SK-N-SH (cell line): Measurements from ENCODE around the gene HBZ. TPM values are rescaled to one million over a fixed set of nuclear protein-coding genes. Genes with fewer than 3 reads are reported as not detected.

Experiments used
- CTCF ChIA-PET: fragments of 300-600, 350-600 bp; formaldehyde crosslinking; extraction: SDS; loops from one replicate; lab custom pipeline; 2021; lab: Yijun Ruan, JAX
- POLR2A ChIA-PET: fragments of 350-600 bp; sonication (Branson Sonifier 250); formaldehyde crosslinking; extraction: SDS; loops from one replicate; lab custom pipeline; 2020; ENCODE audit warnings: antibody characterized with exemption, inconsistent platforms; lab: Yijun Ruan, JAX
- DNase-seq: peaks from one replicate; pipeline ENCODE4 v3.0.0; 2012
- H2AFZ ChIP-seq: fragments of 200-600 bp; sonication (generic); 2 replicates; pipeline ENCODE4 v1.8.1; 2016; ENCODE audit warnings: antibody characterized with exemption, mild to moderate bottlenecking, low read depth
- H3F3A ChIP-seq: fragments of 200-600 bp; sonication (generic); replicated peaks from 2 replicates; pipeline ENCODE3; 2016; ENCODE audit warnings: antibody characterized with exemption, mild to moderate bottlenecking; ENCODE audit not compliant: insufficient read depth
- H3K27ac ChIP-seq, 2 experiments: fragments of 200-500 bp in 1 of 2; fragments of 200-600 bp in 1 of 2; sonication (Bioruptor generic) in 1 of 2; sonication (generic), shearing (Covaris generic) in 1 of 2; 2 replicates each; pipeline versions ENCODE4 v1.5.1 to v1.6.1; 2014 to 2016; ENCODE audit warnings: low read depth in 2 of 2, inconsistent platforms in 1 of 2, low read length in 1 of 2, mild to moderate bottlenecking in 1 of 2, mixed read lengths in 1 of 2
- H3K27me3 ChIP-seq: fragments of 200-600 bp; sonication (generic), shearing (Covaris generic); 2 replicates; pipeline ENCODE4 v1.6.1; 2016; ENCODE audit warnings: mixed run types; ENCODE audit not compliant: insufficient read depth
- H3K36me3 ChIP-seq, 2 experiments: fragments of 200-500 bp in 1 of 2; fragments of 200-600 bp in 1 of 2; sonication (Bioruptor generic) in 1 of 2; sonication (generic) in 1 of 2; replicated peaks in 1 of 2; 2 replicates each; pipeline versions ENCODE3 to v1.5.1; 2014 to 2016; ENCODE audit warnings: low read length in 1 of 2, mild to moderate bottlenecking in 1 of 2; ENCODE audit not compliant: insufficient read depth in 2 of 2, control insufficient read depth in 1 of 2
- H3K4me1 ChIP-seq, 2 experiments: fragments of 200-500 bp in 1 of 2; fragments of 200-600 bp in 1 of 2; sonication (Bioruptor generic) in 1 of 2; sonication (generic), shearing (Covaris generic) in 1 of 2; 2 replicates each; pipeline versions ENCODE4 v1.5.1 to v1.6.1; 2014 to 2016; ENCODE audit warnings: low read depth in 1 of 2, low read length in 1 of 2, mixed run types in 1 of 2; ENCODE audit not compliant: insufficient read depth in 2 of 2, control insufficient read depth in 1 of 2
- H3K4me2 ChIP-seq: fragments of 200-600 bp; sonication (generic), shearing (Covaris generic); 2 replicates; pipeline ENCODE4 v1.6.1; 2017; ENCODE audit warnings: mixed run types
- H3K4me3 ChIP-seq, 2 experiments: fragments of 200-500 bp in 1 of 2; fragments of 200-600 bp in 1 of 2; sonication (Bioruptor generic) in 1 of 2; sonication (generic), shearing (Covaris generic) in 1 of 2; 2 replicates each; pipeline versions ENCODE4 v1.5.1 to v1.8.1; 2014 to 2016; ENCODE audit warnings: low read depth in 2 of 2, inconsistent platforms in 1 of 2, low read length in 1 of 2, mild to moderate bottlenecking in 1 of 2, mixed read lengths in 1 of 2, moderate library complexity in 1 of 2
- H3K79me2 ChIP-seq: fragments of 200-600 bp; sonication (generic); 2 replicates; pipeline ENCODE4 v1.8.1; 2017; ENCODE audit warnings: mild to moderate bottlenecking; ENCODE audit not compliant: insufficient read depth
- H3K9ac ChIP-seq: fragments of 200-600 bp; sonication (generic); 2 replicates; pipeline ENCODE4 v1.6.1; 2017; ENCODE audit warnings: mixed run types
- H3K9me2 ChIP-seq: fragments of 200-600 bp; sonication (generic); 2 replicates; pipeline ENCODE4 v1.6.1; 2017; ENCODE audit warnings: mixed run types
- H3K9me3 ChIP-seq: fragments of 200-600 bp; sonication (generic); 2 replicates; pipeline ENCODE4 v1.6.1; 2017; ENCODE audit warnings: mixed run types, mild to moderate bottlenecking, moderate library complexity
- H4K20me1 ChIP-seq: fragments of 200-600 bp; sonication (generic); 2 replicates; pipeline ENCODE4 v1.6.1; 2017; ENCODE audit warnings: mild to moderate bottlenecking, mixed run types; ENCODE audit not compliant: insufficient read depth
- CHD2 ChIP-seq: fragments of 150-350 bp; IDR thresholded peaks from 2 replicates; pipeline ENCODE4 v1.6.1; 2018; ENCODE audit warnings: low read length; ENCODE audit not compliant: partially characterized antibody
- EP300 ChIP-seq, 2 experiments: IDR thresholded peaks; 2 replicates each; pipeline versions ENCODE4 v1.4.0 to v1.6.1; 2012; ENCODE audit warnings: borderline replicate concordance in 1 of 2, low read depth in 1 of 2, low read length in 1 of 2
- FOSL2 ChIP-seq: IDR thresholded peaks from 2 replicates; pipeline ENCODE4 v1.4.0; 2012; ENCODE audit warnings: low read depth, mild to moderate bottlenecking, moderate library complexity, borderline replicate concordance
- IRF3 ChIP-seq: fragments of 150-350 bp; IDR thresholded peaks from 2 replicates; pipeline ENCODE4 v1.6.1; 2016; ENCODE audit warnings: mild to moderate bottlenecking, low read depth, low read length
- JUND ChIP-seq: IDR thresholded peaks from 2 replicates; pipeline ENCODE4 v1.4.0; 2012
- MAX ChIP-seq: IDR thresholded peaks from 2 replicates; pipeline ENCODE4 v1.4.0; 2012; ENCODE audit warnings: low read depth
- NFIC ChIP-seq: IDR thresholded peaks from 2 replicates; pipeline ENCODE4 v1.4.0; 2012; ENCODE audit warnings: borderline replicate concordance
- POLR2AphosphoS5 ChIP-seq: IDR thresholded peaks from 2 replicates; pipeline ENCODE4 v1.6.1; 2012; ENCODE audit warnings: low read depth, low read length
- RFX5 ChIP-seq: IDR thresholded peaks from 2 replicates; pipeline ENCODE4 v1.6.1; 2012; ENCODE audit warnings: mild to moderate bottlenecking, improper control_type of control experiment, low read length
- TAF1 ChIP-seq: IDR thresholded peaks from 2 replicates; pipeline ENCODE4 v1.6.1; 2012; ENCODE audit warnings: low read depth, mild to moderate bottlenecking, low read length, moderate library complexity, borderline replicate concordance
- TCF12 ChIP-seq: IDR thresholded peaks from 2 replicates; pipeline ENCODE4 v1.4.0; 2012
- USF1 ChIP-seq: IDR thresholded peaks from 2 replicates; pipeline ENCODE4 v1.4.0; 2012; ENCODE audit warnings: low read depth, borderline replicate concordance
- YY1 ChIP-seq: IDR thresholded peaks from 2 replicates; pipeline ENCODE4 v1.4.0; 2012; ENCODE audit warnings: low read depth, mild to moderate bottlenecking
- WGBS: methylation state at CpG from one replicate; pipeline ENCODE4 v1.1.6; 2017; ENCODE audit warnings: low lambda C conversion rate; 5-methylcytosine and 5-hydroxymethylcytosine counted together
- polyA plus RNA-seq, 3 experiments: library from polyadenylated mRNA; depleted of rRNA; stranded (reverse); fragments of >200 nt; gene quantifications; 2 replicates each; pipeline ENCODE4 v1.2.3, GENCODE V29; 2012
- TF ChIP-seq, protein P1 (sequence below): IDR thresholded peaks from 2 replicates; pipeline ENCODE4 v1.4.0; 2012; ENCODE audit warnings: low read depth, borderline replicate concordance

Gene HBZ
- polyA plus RNA-seq, 1 of the 3 experiments (the other 2 are of a cell fraction): not detected

DNA sequence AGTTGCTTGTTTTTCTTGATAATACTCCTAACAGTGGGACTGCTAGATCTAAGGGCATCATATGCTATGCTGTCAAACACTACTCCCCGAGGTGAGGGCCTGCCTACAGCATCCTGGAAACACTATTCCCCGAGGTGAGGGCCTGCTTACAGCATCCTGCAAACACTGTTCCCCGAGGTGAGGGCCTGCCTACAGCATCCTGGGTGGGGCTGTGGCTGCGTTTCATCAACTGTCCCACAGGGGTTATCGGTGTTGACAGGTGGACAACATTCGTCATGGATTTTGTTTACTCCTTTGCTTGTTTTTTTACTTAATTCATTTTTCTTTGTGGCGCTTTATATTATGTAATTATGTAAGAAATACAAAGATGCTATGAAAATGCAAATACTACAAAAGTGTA, 36.4 kb upstream of the HBZ start:
- no peak overlapping the region for H3K4me2 ChIP-seq
- no peak overlapping the region for H3K27ac ChIP-seq
- peaks cover 12% of the 10 kb centered on the region for H4K20me1 ChIP-seq
- POLR2A ChIA-PET: no interaction called here
- no peak for DNase-seq
- H3K9ac ChIP-seq: no peak overlapping the region
- no peaks in the 10 kb centered on the region for H3K79me2 ChIP-seq
- peaks cover 6 to 18% of the 10 kb centered on the region in 2 experiments; a peak in 3 of 4 replicates for H3K4me1 ChIP-seq
- no peaks in the 10 kb centered on the region for H3K27me3 ChIP-seq
- H2AFZ ChIP-seq: no peak overlapping the region
- no peaks in the 10 kb centered on the region for H3F3A ChIP-seq
- peaks cover 10 to 15% of the 10 kb centered on the region in 2 experiments for H3K36me3 ChIP-seq
- TF ChIP-seq IRF3 (no peak), YY1 (no peak), EP300 (IDR thresholded peaks at IDR 0.05; ENCODE audit: borderline replicate concordance in 1 of 2, low read depth in 1 of 2, low read length in 1 of 2) (no peak), MAX (no peak), JUND (no peak), RFX5 (no peak), TCF12 (no peak), TAF1 (no peak), NFIC (no peak), USF1 (no peak), FOSL2 (no peak), CHD2 (no peak), POLR2AphosphoS5 (no peak)
- TF ChIP-seq, protein P1, sequence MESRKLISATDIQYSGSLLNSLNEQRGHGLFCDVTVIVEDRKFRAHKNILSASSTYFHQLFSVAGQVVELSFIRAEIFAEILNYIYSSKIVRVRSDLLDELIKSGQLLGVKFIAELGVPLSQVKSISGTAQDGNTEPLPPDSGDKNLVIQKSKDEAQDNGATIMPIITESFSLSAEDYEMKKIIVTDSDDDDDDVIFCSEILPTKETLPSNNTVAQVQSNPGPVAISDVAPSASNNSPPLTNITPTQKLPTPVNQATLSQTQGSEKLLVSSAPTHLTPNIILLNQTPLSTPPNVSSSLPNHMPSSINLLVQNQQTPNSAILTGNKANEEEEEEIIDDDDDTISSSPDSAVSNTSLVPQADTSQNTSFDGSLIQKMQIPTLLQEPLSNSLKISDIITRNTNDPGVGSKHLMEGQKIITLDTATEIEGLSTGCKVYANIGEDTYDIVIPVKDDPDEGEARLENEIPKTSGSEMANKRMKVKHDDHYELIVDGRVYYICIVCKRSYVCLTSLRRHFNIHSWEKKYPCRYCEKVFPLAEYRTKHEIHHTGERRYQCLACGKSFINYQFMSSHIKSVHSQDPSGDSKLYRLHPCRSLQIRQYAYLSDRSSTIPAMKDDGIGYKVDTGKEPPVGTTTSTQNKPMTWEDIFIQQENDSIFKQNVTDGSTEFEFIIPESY: no peak
- CTCF ChIA-PET: interaction anchor here (2.7 to 6.0 kb wide), 4 partner anchors 9 to 247 kb away, joined by 13 to 88 read pairs (median 30); partner anchors contain the start of gene NPRL3
- no peaks in the 10 kb centered on the region for H3K9me3 ChIP-seq
- no peaks in the 10 kb centered on the region for H3K9me2 ChIP-seq
- H3K4me3 ChIP-seq: no peak overlapping the region
- 82% methylated on average over 7 of the region's 7 CpGs for WGBS
